HG03378 (cell line): Measurements from ENCODE around the gene WFS1.

ENCODE experiments used
- ATAC-seq: cut with Tn5 transposase; IDR thresholded peaks from one replicate; pipeline ENCODE4 v1.9.1; 2021; ENCODE audit warnings: mild to moderate bottlenecking, moderate library complexity; ENCODE audit not compliant: unreplicated experiment

The WFS1 gene

GRCh38 chr4:6298852-6299251, 29.2 kb downstream of the WFS1 start:
- ATAC-seq, result no peak

DNA sequence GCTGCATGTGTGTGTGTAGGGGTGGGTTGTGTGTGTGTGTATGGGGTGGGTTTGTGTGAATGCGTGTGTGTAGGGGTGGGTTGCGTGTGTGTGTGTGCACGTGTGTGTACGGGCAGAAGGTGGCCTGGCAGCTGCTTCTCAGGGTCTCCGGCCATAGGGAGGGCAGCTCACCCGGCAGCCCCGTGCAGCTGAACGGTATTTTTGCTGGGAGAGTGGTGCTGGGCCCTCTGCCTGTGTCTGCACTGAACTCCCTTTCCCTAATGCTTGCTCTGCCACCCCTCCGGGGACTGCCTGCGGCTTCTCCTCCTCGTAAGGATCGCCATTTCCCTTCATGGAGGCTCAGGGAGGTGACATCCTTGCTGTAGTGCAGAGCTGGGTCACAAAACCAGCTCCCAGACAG, 30.2 kb downstream of the WFS1 start:
- ATAC-seq, result no peak

DNA sequence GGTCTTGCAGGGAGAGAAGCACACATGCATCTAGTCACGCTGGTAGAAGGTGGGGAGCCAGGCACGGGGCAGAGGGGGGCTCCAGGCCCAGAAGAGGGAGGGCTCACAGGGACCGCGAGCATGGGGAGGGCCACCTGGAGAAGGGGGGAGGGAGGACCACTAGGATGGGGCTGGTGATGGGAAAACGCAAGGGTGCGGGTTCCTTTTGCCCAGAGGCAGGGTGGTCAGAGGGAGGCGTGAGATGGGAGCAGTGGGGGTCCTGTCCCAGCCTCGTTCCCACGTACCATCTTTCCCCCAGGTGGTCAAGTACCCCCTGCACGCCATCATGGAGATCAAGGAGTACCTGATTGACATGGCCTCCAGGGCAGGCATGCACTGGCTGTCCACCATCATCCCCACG, 30.7 kb downstream of the WFS1 start:
- ATAC-seq, result no peak

- ATAC-seq, result no peak
These were observed 31.5 kb downstream of the WFS1 start for GRCh38 chr4:6301051-6301731.

DNA sequence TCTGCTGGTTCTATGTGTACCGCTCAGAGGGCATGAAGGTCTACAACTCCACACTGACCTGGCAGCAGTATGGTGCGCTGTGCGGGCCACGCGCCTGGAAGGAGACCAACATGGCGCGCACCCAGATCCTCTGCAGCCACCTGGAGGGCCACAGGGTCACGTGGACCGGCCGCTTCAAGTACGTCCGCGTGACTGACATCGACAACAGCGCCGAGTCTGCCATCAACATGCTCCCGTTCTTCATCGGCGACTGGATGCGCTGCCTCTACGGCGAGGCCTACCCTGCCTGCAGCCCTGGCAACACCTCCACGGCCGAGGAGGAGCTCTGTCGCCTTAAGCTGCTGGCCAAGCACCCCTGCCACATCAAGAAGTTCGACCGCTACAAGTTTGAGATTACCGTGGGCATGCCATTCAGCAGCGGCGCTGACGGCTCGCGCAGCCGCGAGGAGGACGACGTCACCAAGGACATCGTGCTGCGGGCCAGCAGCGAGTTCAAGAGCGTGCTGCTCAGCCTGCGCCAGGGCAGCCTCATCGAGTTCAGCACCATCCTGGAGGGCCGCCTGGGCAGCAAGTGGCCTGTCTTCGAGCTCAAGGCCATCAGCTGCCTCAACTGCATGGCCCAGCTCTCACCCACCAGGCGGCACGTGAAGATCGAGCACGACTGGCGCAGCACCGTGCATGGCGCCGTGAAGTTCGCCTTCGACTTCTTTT, 32.2 kb downstream of the WFS1 start:
- no peak for ATAC-seq

GRCh38 chr4:6302869-6303268, 33.2 kb downstream of the WFS1 start:
- no peak for ATAC-seq

GRCh38 chr4:6303943-6304342, 34.3 kb downstream of the WFS1 start:
- no peak for ATAC-seq

DNA sequence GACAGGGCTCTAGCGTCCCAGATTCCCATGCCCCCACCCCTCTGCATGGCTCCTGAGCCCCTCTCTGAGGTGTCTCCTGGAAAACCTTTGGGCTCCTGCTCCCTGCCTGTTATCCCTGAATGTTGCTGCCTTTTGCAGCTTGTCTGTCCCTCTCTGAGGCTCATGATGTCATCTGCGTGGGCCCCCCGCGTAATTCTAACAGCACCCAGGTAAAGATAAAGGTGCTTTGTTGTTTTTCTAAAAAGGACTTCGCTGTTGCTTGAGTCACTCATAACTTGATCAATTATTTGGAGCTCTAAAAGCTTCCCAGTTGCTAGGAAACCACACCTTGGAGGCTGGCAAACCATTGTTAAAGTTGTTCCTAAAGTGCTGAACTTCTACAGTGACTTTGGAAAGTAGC, 36.6 kb downstream of the WFS1 start:
- no peak for ATAC-seq

DNA sequence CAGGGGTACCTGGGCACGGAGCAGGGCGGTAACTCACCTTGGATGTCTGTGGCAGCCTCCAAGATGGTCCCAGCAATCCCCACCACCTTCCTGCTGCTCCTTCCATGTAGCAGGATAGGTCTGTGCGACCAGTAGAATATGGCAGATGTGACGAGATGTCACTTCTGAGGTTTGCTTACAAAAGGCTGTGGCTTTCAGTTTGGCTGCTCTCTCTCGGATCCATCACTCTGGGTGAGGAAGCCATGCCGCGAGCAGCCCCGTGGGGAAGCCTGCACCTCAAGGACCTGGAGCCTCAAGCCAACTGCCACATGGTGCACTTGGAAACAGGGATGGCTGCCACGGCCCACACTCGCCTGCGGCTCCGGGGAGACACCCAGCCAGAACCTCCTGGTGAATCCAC, 37.6 kb downstream of the WFS1 start:
- no peak for ATAC-seq

DNA sequence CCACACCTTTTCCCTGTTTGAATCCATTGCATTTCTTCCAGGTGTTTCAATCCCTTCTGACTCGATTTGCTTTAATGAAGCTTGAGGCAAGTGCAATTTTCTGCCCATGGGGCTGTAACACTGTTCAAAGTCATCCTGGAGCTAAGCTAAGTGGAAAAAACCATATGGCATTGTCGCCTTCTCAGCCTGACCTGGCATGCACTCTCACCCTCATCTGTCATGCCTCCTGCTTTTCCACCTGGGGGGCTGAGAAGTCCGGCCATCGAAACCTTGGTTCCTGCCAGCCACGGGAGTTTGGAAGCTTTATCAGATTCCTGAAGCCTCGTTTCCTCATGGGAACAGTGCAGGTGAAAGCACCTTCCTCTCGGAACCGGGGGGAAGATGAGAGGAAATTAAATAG, 38.2 kb downstream of the WFS1 start:
- ATAC-seq, result no peak

DNA sequence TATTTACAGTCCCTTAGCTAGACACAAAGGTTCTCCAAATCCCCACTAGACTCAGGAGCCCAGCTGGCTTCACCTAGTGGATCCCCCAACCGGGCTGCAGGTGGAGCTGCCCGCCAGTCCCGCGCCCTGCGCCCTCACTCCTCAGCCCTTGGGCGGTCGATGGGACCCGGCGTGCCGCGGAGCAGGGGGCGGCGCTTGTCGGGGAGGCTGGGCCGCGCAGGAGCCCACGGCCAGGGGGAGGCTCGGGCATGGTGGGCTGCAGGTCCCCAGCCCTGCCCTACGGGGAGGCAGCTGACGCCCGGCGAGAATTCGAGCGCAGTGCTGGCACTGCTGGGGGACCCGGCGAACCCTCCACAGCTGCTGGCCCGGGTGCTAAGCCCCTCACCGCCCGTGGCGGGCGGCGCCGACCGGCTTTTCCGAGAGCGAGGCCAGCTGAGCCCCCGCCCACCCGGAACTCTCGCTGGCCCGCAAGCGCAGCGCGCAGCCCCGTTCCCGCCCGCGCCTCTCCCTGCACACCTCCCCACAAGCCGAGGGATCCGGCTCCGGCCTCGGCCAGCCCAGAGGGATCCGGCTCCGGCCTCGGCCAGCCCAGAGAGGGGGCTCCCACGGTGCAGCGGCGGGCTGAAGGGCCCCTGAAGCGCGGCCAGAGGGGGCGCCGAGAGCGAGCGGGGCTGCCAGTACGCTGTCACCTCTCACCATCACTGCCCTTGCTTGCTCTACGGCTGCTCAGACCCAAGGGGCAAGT, 39.4 kb downstream of the WFS1 start:
- no peak for ATAC-seq

GRCh38 chr4:6309777-6310176, 40.1 kb downstream of the WFS1 start:
- no peak for ATAC-seq

DNA sequence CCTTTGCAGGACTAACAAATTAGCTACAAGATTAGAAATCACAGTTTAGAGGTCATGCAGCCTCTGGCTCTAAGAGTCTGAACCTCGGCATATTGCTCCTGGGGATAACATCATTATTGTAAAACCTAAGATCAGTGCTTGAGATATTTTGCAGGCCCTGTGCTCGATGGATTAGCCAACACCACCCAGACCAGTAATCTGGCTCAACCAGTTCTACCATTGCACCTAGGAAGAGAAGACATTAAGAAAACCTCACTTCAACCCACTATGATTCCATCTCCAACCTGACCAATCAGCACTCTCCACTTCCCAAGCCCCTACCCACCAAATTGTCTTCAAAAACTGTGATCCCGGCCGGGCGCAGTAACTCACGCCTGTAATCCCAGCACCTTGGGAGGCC, 43.6 kb downstream of the WFS1 start:
- ATAC-seq, result no peak

DNA sequence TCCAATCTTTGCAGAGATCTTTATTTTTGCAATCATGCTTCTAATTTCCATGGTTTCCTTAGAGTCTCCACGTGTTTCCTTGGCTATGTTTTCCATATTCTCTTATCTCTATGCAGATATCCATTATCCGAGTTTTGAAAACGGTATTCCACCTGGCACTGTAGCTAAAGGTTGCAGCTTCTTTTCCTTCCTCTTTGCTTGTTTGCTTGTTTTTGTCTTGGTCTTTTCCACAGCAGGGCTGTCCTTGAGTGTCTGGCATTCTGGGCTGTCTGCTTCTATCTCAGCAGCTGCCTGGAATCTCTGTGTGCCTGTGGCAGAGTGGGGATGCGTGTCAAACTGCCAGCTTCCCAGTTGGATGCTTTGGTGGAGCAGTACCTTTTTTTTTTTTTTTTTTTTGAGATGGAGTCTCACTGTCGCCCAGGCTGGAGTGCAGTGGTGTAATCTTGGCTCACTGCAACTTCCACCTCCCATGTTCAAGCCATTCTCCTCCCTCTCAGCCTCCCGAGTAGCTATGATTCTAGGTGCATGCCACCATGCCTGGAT, 46.9 kb downstream of the WFS1 start:
- ATAC-seq, result no peak

GRCh38 chr4:6318206-6318605, 48.6 kb downstream of the WFS1 start:
- ATAC-seq, result no peak

DNA sequence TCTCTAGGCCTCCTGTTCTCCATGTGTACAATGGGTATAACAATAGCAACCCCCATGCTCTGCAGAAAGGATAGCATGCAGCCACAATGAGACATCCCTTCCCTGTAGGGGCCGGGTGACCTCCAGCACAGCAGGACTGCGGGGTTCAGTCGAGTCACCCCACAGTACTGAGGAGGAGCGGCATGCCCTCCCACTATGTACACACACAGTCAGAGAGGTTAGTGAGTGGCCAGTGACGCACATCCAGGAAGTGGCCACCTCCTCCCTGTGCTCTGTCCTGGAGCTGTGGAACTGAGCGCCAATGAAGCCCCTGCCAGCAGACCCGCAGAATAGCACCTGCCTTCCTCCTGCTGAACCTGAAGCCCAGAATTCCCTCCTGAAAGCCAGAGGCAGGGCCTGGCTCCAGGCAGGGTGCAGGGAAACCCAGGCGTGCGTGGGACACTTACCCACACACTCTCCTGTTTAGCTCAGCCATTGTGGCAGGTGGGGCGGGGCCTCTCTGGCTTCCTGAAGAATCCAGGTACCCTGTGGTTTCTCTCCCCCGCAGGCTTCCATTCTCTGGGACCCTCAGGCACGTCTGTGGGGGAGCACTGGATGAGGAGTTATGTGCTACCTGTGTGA, 50.0 kb downstream of the WFS1 start:
- ATAC-seq, result no peak

- ATAC-seq, result no peak
These were observed 51.0 kb downstream of the WFS1 start for GRCh38 chr4:6320663-6321062.

DNA sequence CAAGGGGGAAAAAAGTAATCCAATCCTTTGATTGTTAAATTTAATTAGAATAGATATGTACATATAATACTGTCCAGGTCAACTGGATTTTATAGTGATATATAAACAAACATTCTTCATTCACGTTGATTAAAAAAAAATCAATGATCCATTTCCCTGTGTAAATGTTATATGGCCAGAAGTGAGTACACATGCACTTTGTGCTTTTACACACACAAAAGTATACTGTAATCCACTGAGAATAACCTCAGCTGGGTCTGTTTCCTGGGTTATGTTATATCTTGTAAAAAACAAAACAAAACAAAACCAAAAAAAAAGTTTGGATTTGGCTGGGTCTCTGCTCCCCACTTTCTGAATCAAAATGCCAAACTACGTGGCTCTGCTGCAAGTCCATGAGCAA, 51.7 kb downstream of the WFS1 start:
- ATAC-seq, result no peak

DNA sequence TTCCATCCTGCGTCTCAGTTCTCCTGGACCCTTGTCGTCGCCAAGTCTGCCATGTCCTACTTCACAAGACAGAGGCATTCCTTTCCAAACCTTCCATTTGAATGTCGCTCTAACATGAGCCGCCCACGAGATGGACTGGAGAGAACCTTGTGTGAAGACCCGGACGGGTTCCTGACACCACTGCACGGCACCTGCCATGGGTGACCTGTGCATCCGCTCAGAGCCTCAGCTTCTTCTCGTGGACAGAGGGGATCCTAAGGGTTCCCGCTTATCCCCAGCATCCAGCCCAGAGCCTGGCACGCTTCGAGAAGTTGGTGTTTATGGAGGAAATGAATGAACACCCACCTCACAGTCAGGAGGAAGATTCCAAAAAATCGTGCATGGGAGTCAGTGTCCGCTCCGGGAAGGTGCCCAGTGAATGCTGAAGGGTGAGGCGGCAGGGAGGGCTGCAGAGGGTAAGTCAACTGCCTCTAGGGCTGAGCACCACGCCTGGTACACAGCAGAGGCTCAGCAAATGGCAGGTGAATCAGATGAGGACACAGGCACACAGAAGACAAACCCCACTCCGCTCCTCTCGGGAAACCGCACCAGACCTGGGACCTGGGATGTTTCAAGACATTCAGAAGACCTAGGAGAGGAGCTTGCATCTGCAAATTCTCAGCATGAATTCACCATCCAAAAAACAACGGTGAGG, 52.6 kb downstream of the WFS1 start:
- no peak for ATAC-seq

GRCh38 chr4:6322761-6323566, 53.3 kb downstream of the WFS1 start:
- no peak for ATAC-seq
